HG03520 (cell line): ENCODE data around the gene GSTCD.
"Not testable (repeated sequence)": the region's sequence is repeated elsewhere in the genome, so short reads cannot be mapped to it uniquely, and the experiment has no call there.

Source experiments
- ATAC-seq: cut with Tn5 transposase; IDR thresholded peaks from one replicate; pipeline ENCODE4 v1.9.1; 2021; ENCODE audit warnings: mild to moderate bottlenecking, moderate library complexity; ENCODE audit not compliant: unreplicated experiment

The GSTCD gene

GRCh38 chr4:105714071-105714521 is 5.5 kb downstream of the GSTCD start:
- ATAC-seq = peak; percentile 62

DNA sequence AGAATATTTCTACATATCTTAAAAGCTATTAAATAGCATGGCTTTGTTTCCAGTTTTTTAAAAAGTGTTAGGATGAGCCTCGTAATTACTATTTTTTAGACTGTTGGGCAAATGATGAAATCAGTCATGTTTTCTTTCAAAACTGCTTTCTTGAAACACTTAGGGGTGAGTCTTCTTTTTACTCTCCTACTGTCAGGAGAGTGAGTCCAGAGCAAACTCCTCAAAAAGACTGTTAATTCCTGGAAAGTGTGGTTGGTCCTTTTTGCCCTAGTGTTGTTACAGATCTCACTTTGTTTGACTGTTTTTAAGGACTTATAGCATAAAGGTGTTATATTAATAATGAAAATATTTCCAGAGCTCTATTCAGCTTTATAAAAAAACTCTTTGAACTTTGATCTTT is 6.3 kb downstream of the GSTCD start:
- no peak for ATAC-seq

- no peak for ATAC-seq
Observed at GRCh38 chr4:105715692-105716278, 7.2 kb downstream of the GSTCD start.

- ATAC-seq = no peak
Observed at GRCh38 chr4:105719204-105719603, 10.6 kb downstream of the GSTCD start.

GRCh38 chr4:105725623-105726022 is 17.0 kb downstream of the GSTCD start:
- no peak for ATAC-seq

GRCh38 chr4:105729895-105730294 is 21.3 kb downstream of the GSTCD start:
- not testable (repeated sequence) for ATAC-seq

DNA sequence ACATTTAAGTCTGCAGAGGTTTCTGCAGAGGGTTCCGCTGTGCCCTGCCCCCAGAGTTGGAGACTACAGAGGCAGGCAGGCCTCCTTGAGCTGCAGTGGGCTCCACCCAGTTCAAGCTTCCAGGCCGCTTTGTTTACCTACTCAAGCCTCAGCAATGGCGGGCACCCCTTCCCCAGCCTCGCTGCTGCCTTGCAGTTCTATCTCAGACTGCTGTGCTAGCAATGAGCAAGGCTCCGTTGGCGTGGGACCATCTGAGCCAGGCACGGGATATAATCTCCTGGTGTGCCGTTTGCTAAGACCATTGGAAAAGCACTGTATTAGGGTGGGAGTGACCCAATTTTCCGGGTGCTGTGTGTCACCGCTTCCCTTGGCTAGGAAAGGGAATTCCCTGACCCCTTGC is 26.6 kb downstream of the GSTCD start:
- ATAC-seq = not testable (repeated sequence)

DNA sequence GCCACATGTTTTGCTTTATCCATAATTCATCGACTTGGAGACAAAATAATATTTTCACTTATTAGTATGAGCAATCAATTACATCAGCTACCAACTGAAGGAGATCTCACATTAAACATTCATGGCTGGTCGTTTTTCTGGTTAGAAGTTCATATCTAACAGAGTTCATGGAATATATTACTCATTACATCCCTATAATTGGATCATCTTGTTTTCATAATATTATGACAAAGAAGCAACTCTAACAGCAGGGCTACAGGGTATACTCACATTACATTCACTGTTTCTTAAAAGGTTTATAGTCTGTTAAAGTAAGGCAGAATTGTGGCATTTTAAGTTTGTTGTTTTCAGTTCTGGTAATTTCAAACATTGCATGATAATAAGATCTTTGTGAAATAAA is 33.0 kb downstream of the GSTCD start:
- no peak for ATAC-seq

GRCh38 chr4:105748222-105748621 is 39.6 kb downstream of the GSTCD start:
- no peak for ATAC-seq

DNA sequence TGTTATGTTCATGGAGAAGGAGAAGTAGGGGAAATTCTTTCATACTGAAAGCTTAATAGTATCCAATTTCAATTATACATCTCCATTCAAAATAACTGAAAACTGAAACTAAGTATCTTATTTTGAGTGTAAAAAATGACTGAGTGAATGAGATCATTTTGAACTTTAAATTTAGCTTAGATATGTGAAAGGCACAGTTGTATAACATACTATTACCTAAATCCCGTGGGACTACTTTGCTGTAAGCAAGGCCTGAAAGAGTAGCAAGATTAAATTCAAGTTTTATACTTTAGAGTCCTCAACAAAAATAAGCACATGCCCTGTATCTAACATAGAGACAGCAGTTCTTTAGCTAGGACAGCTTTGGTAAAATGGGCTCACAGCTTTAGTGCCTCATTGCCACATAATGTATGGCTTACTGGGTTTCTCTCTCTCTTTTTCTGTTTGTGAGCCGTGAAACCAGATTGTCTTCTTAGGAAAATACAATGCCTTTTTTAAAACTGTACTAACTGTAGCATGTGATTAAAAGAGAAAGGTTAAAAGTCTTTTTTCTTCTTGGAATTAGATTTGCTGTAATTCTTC is 43.2 kb downstream of the GSTCD start:
- no peak for ATAC-seq

DNA sequence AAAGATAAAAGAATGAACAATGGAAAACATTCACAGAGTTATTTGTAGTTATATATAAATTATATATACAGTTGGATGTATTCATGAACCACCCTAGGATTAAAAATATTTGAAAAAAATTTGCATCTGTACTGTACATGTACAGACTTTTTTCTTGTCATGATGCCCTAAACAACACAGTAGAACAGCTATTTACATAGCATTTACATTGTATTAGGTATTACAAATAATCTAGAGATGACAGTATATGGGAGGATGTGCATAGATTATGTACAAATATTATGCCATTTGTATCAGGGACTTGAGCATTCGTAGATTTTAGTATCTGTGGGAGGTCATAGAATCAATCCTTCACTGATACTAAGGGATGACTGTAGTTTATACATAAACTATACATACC is 44.8 kb downstream of the GSTCD start:
- ATAC-seq = no peak

DNA sequence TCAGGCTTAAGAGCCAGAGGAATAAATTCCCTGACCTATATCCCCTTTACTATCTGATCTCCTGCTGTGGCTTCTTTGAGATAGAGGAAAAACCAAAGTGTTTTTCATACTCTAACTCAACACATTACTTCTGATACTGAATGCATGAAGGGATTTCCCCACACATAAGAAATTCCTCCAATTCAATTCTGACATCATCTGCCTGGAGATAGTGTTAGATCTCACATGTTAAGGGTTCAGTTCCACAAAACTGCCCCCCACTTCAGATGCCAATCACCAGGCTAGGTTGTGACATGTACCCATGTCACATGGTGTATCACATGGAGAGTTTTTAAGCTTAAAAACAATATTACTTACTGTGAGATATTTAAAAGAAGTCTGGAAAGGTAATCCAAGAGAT is 46.8 kb downstream of the GSTCD start:
- ATAC-seq = no peak

DNA sequence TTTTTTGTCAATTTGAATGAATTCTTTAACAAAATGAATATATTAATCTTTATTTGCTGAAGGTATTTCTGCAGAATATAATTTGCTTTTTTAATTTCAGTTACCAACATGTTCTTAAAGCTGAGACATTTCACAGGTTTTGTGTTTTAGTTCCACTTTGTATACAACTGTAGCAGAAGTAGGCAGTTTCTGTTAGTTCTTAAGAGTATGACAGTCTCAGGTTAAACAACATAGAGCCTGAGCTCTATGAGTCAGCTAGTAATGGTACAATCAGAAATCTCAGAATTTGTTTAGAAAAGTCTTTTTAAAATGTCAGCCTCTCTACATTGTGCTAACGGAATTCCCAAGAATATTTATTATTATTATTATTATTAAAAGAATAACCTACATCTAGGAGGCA is 50.4 kb downstream of the GSTCD start:
- no peak for ATAC-seq

DNA sequence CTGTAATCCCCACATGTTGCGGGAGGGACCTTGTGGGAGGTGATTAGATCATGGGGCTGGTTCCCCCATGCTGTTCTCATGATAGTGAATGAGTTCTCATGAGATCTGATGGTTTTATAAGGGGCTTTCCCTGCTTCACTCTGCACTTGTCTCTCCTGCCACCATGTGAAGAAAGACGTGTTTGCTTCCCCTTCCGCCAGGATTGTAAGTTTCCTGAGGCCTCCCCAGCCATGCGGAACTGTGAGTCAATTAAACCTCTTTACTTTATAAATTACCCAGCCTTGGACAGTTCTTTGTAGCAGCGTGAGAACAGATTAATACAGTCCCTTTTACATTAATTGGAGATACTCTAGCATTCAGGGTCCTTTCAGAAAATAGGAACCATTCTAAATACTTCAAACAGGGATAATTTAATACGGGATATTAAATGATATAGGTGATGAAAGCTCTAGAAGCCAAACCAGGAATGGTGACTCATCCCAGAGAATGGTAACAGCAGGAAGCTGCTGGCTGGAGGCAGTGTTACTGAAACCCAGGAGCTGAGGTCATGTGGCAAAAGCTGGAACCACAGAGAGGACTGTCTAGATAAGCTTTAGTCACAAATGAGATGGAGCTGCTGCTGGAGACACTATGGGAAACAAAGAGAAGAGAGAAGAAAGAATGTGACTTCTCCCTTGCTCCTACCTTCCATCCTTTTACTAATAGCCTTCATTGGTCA is 57.3 kb downstream of the GSTCD start:
- no peak for ATAC-seq

DNA sequence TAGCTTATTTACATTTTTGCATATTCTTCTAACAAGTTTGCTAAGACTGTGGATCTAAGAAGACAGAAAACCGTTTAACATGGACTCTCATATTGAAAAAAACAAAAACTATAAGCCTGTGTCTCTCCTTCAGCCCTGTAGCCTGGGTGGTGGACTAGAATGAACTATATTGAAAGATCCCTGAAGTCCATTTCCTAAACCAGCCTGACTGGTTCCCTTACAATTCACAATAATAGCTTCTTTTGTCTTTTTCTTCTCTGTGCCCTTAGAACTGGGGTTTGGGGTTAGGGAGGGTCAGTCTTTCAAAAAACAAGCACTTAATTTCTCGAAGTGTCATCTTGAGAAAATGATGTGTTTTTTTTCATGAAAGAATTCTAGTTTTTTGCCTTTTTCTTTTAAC is 59.0 kb downstream of the GSTCD start:
- ATAC-seq = no peak

DNA sequence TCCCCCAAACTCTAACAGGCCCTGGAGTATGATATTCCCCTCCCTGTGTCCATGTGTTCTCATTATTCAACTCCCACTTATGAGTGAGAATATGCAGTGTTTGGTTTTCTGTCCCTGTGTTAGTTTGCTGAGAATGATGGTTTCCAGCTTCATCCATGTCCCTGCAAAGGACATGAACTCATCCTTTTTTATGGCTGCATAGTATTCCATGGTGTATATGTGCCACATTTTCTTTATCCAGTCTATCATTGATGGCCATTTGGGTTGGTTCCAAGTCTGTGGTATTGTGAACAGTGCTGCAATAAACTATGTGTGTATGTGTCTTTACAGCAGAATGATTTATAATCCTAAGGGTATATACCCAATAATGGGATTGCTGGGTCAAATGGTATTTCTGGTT is 61.9 kb downstream of the GSTCD start:
- not testable (repeated sequence) for ATAC-seq

DNA sequence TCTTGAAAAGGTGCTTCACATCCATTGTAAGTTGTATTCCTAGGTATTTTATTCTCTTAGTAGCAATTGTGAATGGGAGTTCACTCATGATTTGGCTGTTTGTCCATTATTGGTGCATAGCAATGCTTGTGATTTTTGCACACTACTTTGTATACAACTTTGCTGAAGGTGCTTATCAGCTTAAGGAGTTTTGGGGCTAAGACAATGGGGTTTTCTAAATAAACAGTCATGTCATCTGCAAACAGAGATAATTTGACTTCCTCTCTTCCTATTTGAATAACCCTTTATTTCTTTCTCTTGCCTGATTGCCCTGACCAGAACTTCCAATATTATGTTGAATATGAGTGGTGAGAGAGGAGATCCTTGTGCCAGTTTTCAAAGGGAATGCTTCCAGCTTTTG is 63.5 kb downstream of the GSTCD start:
- ATAC-seq = not testable (repeated sequence)

DNA sequence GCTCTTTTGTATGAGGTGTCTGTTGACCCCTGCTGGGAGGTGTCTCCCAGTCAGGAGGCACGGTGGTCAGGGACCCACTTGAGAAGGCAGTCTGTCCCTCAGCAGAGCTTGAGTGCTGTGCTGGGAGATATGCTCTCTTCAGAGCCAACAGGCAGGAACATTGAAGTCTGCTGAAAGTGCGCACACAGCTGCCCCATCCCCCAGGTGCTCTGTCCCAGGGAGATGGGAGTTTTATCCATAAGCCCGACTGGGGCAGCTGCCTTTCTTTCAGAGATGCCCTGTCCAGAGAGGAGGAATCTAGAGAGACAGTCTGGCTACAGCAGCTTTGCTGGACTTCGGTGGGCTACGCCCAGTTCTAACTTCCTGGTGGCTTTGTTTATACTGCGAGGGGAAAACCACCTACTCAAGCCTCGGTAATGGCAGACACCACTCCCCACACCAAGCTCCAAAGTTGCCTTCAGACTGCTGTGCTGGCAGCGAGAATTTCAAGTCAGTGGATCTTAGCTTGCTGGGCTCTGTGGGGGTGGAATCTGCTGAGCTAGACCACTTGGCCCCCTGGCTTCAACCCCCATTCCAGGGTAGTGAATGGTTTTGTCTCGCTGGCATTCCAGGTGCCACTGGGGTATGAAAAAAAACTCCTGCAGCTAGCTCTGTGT is 67.3 kb downstream of the GSTCD start:
- ATAC-seq = not testable (repeated sequence)

- ATAC-seq = no peak
Observed at GRCh38 chr4:105780176-105780575, 71.6 kb downstream of the GSTCD start.

DNA sequence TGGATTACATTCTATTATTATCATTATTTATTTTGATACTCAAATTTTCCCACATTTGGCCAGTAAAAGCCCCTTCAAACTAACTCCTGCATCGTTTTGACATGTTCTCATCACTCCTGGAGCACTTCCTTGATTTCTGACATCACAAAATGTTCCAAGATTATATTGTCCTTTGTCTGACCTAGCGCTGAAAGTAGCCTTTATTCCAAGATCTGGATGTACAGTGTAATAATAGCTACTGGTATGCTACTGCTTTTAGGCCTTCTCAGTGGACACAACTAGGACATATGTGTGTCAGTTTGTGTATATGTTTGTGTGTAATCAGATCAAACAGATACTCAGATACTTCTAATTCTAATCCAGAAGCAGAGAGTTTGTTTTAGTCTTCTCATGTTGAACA is 76.2 kb downstream of the GSTCD start:
- ATAC-seq = no peak

- ATAC-seq = no peak
Observed at GRCh38 chr4:105785792-105786191, 77.2 kb downstream of the GSTCD start.

DNA sequence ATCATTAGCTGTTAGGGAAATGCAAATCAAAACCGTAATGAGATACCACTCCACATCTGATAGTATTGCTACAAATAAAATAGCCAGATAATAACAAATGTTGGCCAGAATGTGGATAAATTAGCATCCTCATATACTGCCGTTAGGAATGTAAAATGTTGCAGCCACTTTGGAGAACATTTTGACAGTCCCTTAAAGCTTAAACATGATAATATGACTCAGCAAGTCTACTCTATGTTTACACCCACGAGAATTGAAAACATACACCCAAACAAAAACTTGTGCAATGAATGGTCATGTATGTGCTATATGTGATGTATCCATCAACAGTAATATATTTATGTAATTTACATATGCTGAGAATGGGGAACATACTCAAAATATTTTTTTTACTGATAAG is 78.2 kb downstream of the GSTCD start:
- no peak for ATAC-seq
